Osteoblast (primary cell): ENCODE results near the gene GAL3ST2. TPM values are rescaled to one million over a fixed set of nuclear protein-coding genes. Genes with fewer than 3 reads are reported as not detected.

Experiments used
- DNase-seq: peaks from one replicate; pipeline ENCODE4 v3.0.0; 2011; ENCODE audit warnings: low spot score, mixed read lengths; ENCODE audit not compliant: insufficient read length; ENCODE audit errors: missing footprints
- H2AFZ ChIP-seq: 2 replicates; pipeline ENCODE4 v1.6.0; 2011; ENCODE audit warnings: mild to moderate bottlenecking, low read length
- H3K27ac ChIP-seq: 2 replicates; pipeline ENCODE4 v1.5.1; 2011; ENCODE audit warnings: mild to moderate bottlenecking, low read depth, low read length, moderate library complexity
- H3K27me3 ChIP-seq: 2 replicates; pipeline ENCODE4 v1.6.0; 2012; ENCODE audit warnings: mild to moderate bottlenecking, control low read depth, inconsistent platforms, low read length, moderate library complexity; ENCODE audit not compliant: insufficient read depth
- H3K36me3 ChIP-seq: 2 replicates; pipeline ENCODE4 v1.5.1; 2011; ENCODE audit warnings: mild to moderate bottlenecking, low read length, control low read depth, moderate library complexity; ENCODE audit not compliant: insufficient read depth
- H3K4me1 ChIP-seq: 2 replicates; pipeline ENCODE4 v1.5.1; 2011; ENCODE audit warnings: mild to moderate bottlenecking, low read length, control low read depth, moderate library complexity; ENCODE audit not compliant: insufficient read depth
- H3K4me2 ChIP-seq: 2 replicates; pipeline ENCODE4 v1.6.0; 2011; ENCODE audit warnings: mild to moderate bottlenecking, low read length; ENCODE audit not compliant: insufficient read depth
- H3K4me3 ChIP-seq: fragments of 200-600 bp; sonication (generic); 3 replicates; pipeline ENCODE4 v1.5.1; 2012; ENCODE audit warnings: mild to moderate bottlenecking, low read length, inconsistent platforms; ENCODE audit not compliant: insufficient read depth
- H3K79me2 ChIP-seq: 2 replicates; pipeline ENCODE4 v1.6.0; 2012; ENCODE audit warnings: mild to moderate bottlenecking, low read length, control low read depth, inconsistent platforms; ENCODE audit not compliant: insufficient read depth
- H3K9me3 ChIP-seq: 2 replicates; pipeline ENCODE4 v1.5.1; 2011; ENCODE audit warnings: low read depth, low read length, control low read depth
- H4K20me1 ChIP-seq: 2 replicates; pipeline ENCODE4 v1.6.0; 2012; ENCODE audit warnings: mild to moderate bottlenecking, low read length, control low read depth; ENCODE audit not compliant: insufficient read depth
- CTCF ChIP-seq: IDR thresholded peaks from 2 replicates; pipeline ENCODE4 v1.5.1; 2011; ENCODE audit warnings: mild to moderate bottlenecking, low read depth, low read length, moderate library complexity; ENCODE audit errors: extremely low read depth
- total RNA-seq: library from RNA; depleted of rRNA; stranded (reverse); fragments of >200 nt; gene quantifications from 2 replicates; pipeline ENCODE4 v1.2.3, GENCODE V29; 2012

Gene GAL3ST2
- total RNA-seq, 1 donor = 0.36 TPM

GRCh38 chr2:241748468-241749256 is 28.0 kb upstream of the GAL3ST2 start:
- no peaks in the 10 kb centered on the region for H3K27me3 ChIP-seq
- H4K20me1 ChIP-seq = peaks cover 8% of the 10 kb centered on the region
- H3K27ac ChIP-seq = no peak overlapping the region
- peaks cover 44% of the 10 kb centered on the region for H3K36me3 ChIP-seq
- H3K4me1 ChIP-seq = no peaks in the 10 kb centered on the region
- TF ChIP-seq CTCF = no peak
- H2AFZ ChIP-seq = no peak overlapping the region
- H3K4me2 ChIP-seq = no peak overlapping the region
- no peaks in the 10 kb centered on the region for H3K9me3 ChIP-seq
- no peaks in the 10 kb centered on the region for H3K79me2 ChIP-seq
- no peak for DNase-seq
- no peak overlapping the region for H3K4me3 ChIP-seq

- Histone ChIP-seq H3K36me3 (peaks cover 30% of the 10 kb centered on the region), H3K79me2 (no peaks in the 10 kb centered on the region), H4K20me1 (peaks cover under 1% of the 10 kb centered on the region), H3K4me1 (no peaks in the 10 kb centered on the region), H3K4me3 (no peak overlapping the region), H2AFZ (no peak overlapping the region), H3K4me2 (no peak overlapping the region), H3K27me3 (no peaks in the 10 kb centered on the region), H3K27ac (no peak overlapping the region), H3K9me3 (no peaks in the 10 kb centered on the region)
- peak; percentile 72 for DNase-seq
- TF ChIP-seq CTCF = no peak
Measured at GRCh38 chr2:241750076-241750840, 26.4 kb upstream of the GAL3ST2 start.

GRCh38 chr2:241751152-241751551 is 25.5 kb upstream of the GAL3ST2 start:
- no peak overlapping the region for H3K4me2 ChIP-seq
- no peaks in the 10 kb centered on the region for H3K9me3 ChIP-seq
- H4K20me1 ChIP-seq = peaks cover 4% of the 10 kb centered on the region
- no peak overlapping the region for H2AFZ ChIP-seq
- no peaks in the 10 kb centered on the region for H3K4me1 ChIP-seq
- H3K4me3 ChIP-seq = no peak overlapping the region
- H3K27ac ChIP-seq = no peak overlapping the region
- no peak for TF ChIP-seq CTCF
- peaks cover 29% of the 10 kb centered on the region for H3K36me3 ChIP-seq
- peak; percentile 82 for DNase-seq
- H3K79me2 ChIP-seq = no peaks in the 10 kb centered on the region
- H3K27me3 ChIP-seq = no peaks in the 10 kb centered on the region

- H3K4me2 ChIP-seq = no peak overlapping the region
- H3K27ac ChIP-seq = no peak overlapping the region
- TF ChIP-seq CTCF = no peak
- H3K79me2 ChIP-seq = no peaks in the 10 kb centered on the region
- no peak for DNase-seq
- no peak overlapping the region for H3K4me3 ChIP-seq
- H3K36me3 ChIP-seq = peaks cover 31% of the 10 kb centered on the region
- H4K20me1 ChIP-seq = peaks cover 4% of the 10 kb centered on the region
- no peaks in the 10 kb centered on the region for H3K4me1 ChIP-seq
- no peaks in the 10 kb centered on the region for H3K27me3 ChIP-seq
- H3K9me3 ChIP-seq = no peaks in the 10 kb centered on the region
- H2AFZ ChIP-seq = no peak overlapping the region
Measured at GRCh38 chr2:241751776-241752175, 24.8 kb upstream of the GAL3ST2 start.
